Testis (tissue), 2 donors: Measurements from ENCODE around the gene ACSL6.

Source experiments
- CTCF ChIP-seq, 3 experiments: fragments of 450-650 bp in 2 of 3; fragments of 200-600 bp in 1 of 3; sonication (generic) in 1 of 3; IDR thresholded peaks; one replicate each; pipeline ENCODE4 v1.5.1; 2016 to 2019; ENCODE audit warnings: antibody characterized with exemption in 3 of 3, mild to moderate bottlenecking in 2 of 3, moderate library complexity in 1 of 3
- POLR2A ChIP-seq: fragments of 450-650 bp; IDR thresholded peaks from one replicate; pipeline ENCODE4 v1.6.1; 2017; ENCODE audit warnings: antibody characterized with exemption, mild to moderate bottlenecking, moderate library complexity

- TF ChIP-seq POLR2A (no peak), CTCF (IDR thresholded peaks at IDR 0.05) (no peak)
These were observed 5.3 kb upstream of the ACSL6 start for GRCh38 chr5:132016721-132017250.
